Mesothelial cell of epicardium (in vitro differentiated cells): Measurements from ENCODE around the gene ADAM15. TPM values are rescaled to one million over a fixed set of nuclear protein-coding genes. Genes with fewer than 3 reads are reported as not detected.

ENCODE experiments used
- DNase-seq, 2 experiments: peaks; one replicate each; pipeline ENCODE4 v3.0.0; 2021; ENCODE audit warnings: low spot score in 2 of 2; ENCODE audit not compliant: unreplicated experiment in 2 of 2
- H3K27ac Mint-ChIP-seq: 2 replicates; pipeline ENCODE4 v1.8.0; 2021; ENCODE audit warnings: mixed read lengths
- H3K27me3 Mint-ChIP-seq: 2 replicates; pipeline ENCODE4 v1.8.0; 2021; ENCODE audit warnings: low read depth, mixed read lengths
- H3K36me3 Mint-ChIP-seq: 2 replicates; pipeline ENCODE4 v1.8.0; 2021; ENCODE audit warnings: mixed read lengths
- H3K4me1 Mint-ChIP-seq: 2 replicates; pipeline ENCODE4 v1.8.0; 2021; ENCODE audit warnings: mixed read lengths
- H3K4me3 Mint-ChIP-seq: 2 replicates; pipeline ENCODE4 v1.8.0; 2021; ENCODE audit warnings: mild to moderate bottlenecking, moderate library complexity, mixed read lengths
- H3K9me3 Mint-ChIP-seq: 2 replicates; pipeline ENCODE4 v1.8.0; 2021; ENCODE audit warnings: mixed read lengths
- CTCF ChIP-seq: fragments of 200-600 bp; sonication (generic); IDR thresholded peaks from one replicate; pipeline ENCODE4 v1.5.0; 2021; ENCODE audit warnings: antibody characterized with exemption; ENCODE audit not compliant: unreplicated experiment
- total RNA-seq: library from RNA; stranded (reverse); gene quantifications from 3 replicates; pipeline ENCODE4 v1.2.1, GENCODE V29; 2021

ADAM15 gene
- total RNA-seq, 1 donor from 2014 or later = 36.1 TPM

DNA sequence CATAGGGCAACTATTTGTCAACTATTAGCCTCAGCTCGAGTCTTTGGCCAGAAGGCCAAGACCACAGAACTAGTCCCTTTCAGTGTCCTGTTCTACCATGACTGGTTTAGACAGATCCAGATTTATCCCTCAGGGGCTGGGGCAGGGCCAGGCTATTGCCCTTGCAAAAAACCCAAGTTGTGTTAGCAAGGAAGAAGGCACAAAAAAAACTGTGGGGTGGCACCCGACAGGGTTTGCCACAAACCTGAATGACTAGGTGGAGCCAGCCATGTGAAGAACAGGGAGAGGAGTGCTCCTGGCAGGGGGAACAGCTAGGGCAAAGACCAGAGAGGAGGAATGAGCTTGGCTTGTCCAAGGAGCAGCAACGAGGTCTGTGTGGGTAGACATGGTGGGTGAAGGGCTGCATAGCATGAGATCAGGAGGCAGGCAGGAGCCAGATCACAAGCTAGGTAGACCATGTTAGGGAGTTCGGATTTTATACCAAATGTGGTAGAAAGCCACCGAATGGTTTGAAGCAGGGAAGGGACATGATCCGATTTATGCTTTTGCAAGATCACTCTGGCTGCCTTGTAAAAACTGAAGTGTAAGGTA is 13.2 kb upstream of the ADAM15 start:
- no peak for DNase-seq
- no peaks in the 10 kb centered on the region for H3K9me3 Mint-ChIP-seq
- H3K4me1 Mint-ChIP-seq = no peaks in the 10 kb centered on the region
- no peak overlapping the region for H3K4me3 Mint-ChIP-seq
- no peak overlapping the region for H3K27ac Mint-ChIP-seq
- H3K36me3 Mint-ChIP-seq = no peaks in the 10 kb centered on the region
- no peak for TF ChIP-seq CTCF
- no peaks in the 10 kb centered on the region for H3K27me3 Mint-ChIP-seq

- Mint-ChIP-seq H3K27me3 (no peaks in the 10 kb centered on the region), H3K9me3 (no peaks in the 10 kb centered on the region), H3K4me3 (no peak overlapping the region), H3K4me1 (no peaks in the 10 kb centered on the region), H3K36me3 (no peaks in the 10 kb centered on the region), H3K27ac (no peak overlapping the region)
- no peak for TF ChIP-seq CTCF
- no peak for DNase-seq
Observed at GRCh38 chr1:155038602-155039307, 12.4 kb upstream of the ADAM15 start.

- Mint-ChIP-seq H3K27ac (no peak overlapping the region), H3K9me3 (no peaks in the 10 kb centered on the region), H3K4me1 (no peaks in the 10 kb centered on the region), H3K27me3 (no peaks in the 10 kb centered on the region), H3K36me3 (no peaks in the 10 kb centered on the region), H3K4me3 (no peak overlapping the region)
- no peak for DNase-seq
- TF ChIP-seq CTCF = no peak
Observed at GRCh38 chr1:155039308-155039669, 11.8 kb upstream of the ADAM15 start.

GRCh38 chr1:155040358-155041093 is 10.6 kb upstream of the ADAM15 start:
- DNase-seq = no peak
- Mint-ChIP-seq H3K27me3 (no peaks in the 10 kb centered on the region), H3K27ac (no peak overlapping the region), H3K4me3 (no peak overlapping the region), H3K36me3 (no peaks in the 10 kb centered on the region), H3K9me3 (no peaks in the 10 kb centered on the region), H3K4me1 (no peaks in the 10 kb centered on the region)
- TF ChIP-seq CTCF = no peak

- no peak overlapping the region for H3K27ac Mint-ChIP-seq
- no peaks in the 10 kb centered on the region for H3K9me3 Mint-ChIP-seq
- no peaks in the 10 kb centered on the region for H3K27me3 Mint-ChIP-seq
- no peak overlapping the region for H3K4me3 Mint-ChIP-seq
- no peaks in the 10 kb centered on the region for H3K4me1 Mint-ChIP-seq
- H3K36me3 Mint-ChIP-seq = no peaks in the 10 kb centered on the region
- DNase-seq = no peak
- no peak for TF ChIP-seq CTCF
Observed at GRCh38 chr1:155042789-155043188, 8.3 kb upstream of the ADAM15 start.
